Duodenal mucosa (tissue), 2 donors: ENCODE data around the gene SRSF3.
"Not testable (repeated sequence)": the region's sequence is repeated elsewhere in the genome, so short reads cannot be mapped to it uniquely, and the experiment has no call there.

ENCODE experiments used
- H3K27ac ChIP-seq: one replicate; pipeline ENCODE4 v1.7.0; 2013; ENCODE audit warnings: low read depth, low read length
- H3K27me3 ChIP-seq, 2 donors: one replicate each; pipeline ENCODE4 v1.7.0; 2013; ENCODE audit warnings: low read length in 2 of 2, control low read depth in 1 of 2; ENCODE audit not compliant: insufficient read depth in 2 of 2, control insufficient read depth in 1 of 2
- H3K36me3 ChIP-seq, 2 donors: one replicate each; pipeline ENCODE4 v1.7.0; 2013; ENCODE audit warnings: low read length in 2 of 2, control low read depth in 1 of 2; ENCODE audit not compliant: insufficient read depth in 2 of 2, control insufficient read depth in 1 of 2
- H3K4me1 ChIP-seq, 2 donors: one replicate each; pipeline ENCODE4 v1.7.0; 2013; ENCODE audit warnings: low read length in 2 of 2, control low read depth in 1 of 2; ENCODE audit not compliant: insufficient read depth in 2 of 2, control insufficient read depth in 1 of 2
- H3K4me3 ChIP-seq, 2 donors: one replicate each; pipeline ENCODE4 v1.7.0; 2013; ENCODE audit warnings: low read length in 2 of 2, low read depth in 1 of 2
- H3K9ac ChIP-seq, 2 donors: one replicate each; pipeline ENCODE4 v1.7.0; 2013; ENCODE audit warnings: low read length in 2 of 2, low read depth in 1 of 2
- H3K9me3 ChIP-seq, 2 donors: one replicate each; pipeline ENCODE4 v1.7.0; 2013; ENCODE audit warnings: low read length in 2 of 2, control low read depth in 1 of 2; ENCODE audit not compliant: control insufficient read depth in 1 of 2

The SRSF3 gene

DNA sequence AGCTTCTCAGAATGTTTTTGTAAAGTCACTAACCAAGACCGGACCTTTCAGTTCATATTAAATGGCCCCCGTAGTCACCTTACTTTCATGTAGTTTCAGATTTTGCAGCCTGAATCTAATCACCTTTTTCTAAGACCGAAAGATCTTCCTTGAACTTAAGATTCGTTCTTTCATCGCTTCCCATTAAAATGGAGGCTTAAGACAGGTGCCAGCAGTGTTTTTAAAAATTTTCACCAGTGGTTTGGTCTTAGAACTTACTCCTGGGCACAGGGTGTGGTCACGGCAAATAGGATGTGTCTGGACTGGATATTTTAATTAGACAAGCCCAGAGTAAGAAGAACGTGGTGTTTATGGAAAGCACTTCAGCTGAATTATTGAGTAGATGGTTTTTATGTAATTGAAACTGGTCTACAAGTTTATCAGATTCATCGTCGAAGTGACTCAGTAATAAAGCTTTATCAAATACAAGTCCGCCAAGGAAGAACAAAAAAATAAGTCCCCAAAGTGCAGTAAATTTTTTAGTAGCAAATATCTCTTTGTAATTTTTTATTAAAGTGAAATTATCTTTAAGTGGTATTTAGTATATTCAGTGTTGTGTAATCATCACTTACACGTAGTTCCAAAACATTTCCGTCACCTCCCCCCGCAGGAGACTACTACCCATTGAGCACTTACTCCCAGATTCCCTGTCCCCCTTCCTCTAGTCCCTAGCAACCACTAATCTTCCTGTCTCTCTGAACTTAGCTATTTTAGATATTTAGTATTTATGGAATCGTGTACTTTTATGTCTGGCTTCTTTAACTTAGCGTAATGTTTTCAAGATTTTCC is 868 bp downstream of the SRSF3 start:
- peak overlapping the region; percentile 95 for H3K27ac ChIP-seq
- H3K4me1 ChIP-seq = peaks cover 24 to 38% of the 10 kb centered on the region in 2 donors
- H3K27me3 ChIP-seq = no peaks in the 10 kb centered on the region
- peaks cover 23 to 30% of the 10 kb centered on the region in 2 donors for H3K36me3 ChIP-seq
- H3K4me3 ChIP-seq = peak overlapping the region; percentile 76 to 92
- no peaks in the 10 kb centered on the region for H3K9me3 ChIP-seq
- peak overlapping the region; percentile 70 to 96 for H3K9ac ChIP-seq

- H3K9me3 ChIP-seq = no peaks in the 10 kb centered on the region
- peaks cover 34 to 43% of the 10 kb centered on the region in 2 donors for H3K36me3 ChIP-seq
- H3K27ac ChIP-seq = no peak overlapping the region
- peak overlapping the region; percentile 70 to 96 for H3K9ac ChIP-seq
- peaks cover 31 to 48% of the 10 kb centered on the region in 2 donors for H3K4me1 ChIP-seq
- no peaks in the 10 kb centered on the region for H3K27me3 ChIP-seq
- H3K4me3 ChIP-seq = peak overlapping the region; percentile 76 to 92
Measured at GRCh38 chr6:36596356-36596755, 2.2 kb downstream of the SRSF3 start.

GRCh38 chr6:36597775-36598174 is 3.6 kb downstream of the SRSF3 start:
- peaks cover 44 to 57% of the 10 kb centered on the region in 2 donors for H3K4me1 ChIP-seq
- no peak overlapping the region for H3K27ac ChIP-seq
- H3K4me3 ChIP-seq = peak overlapping the region; percentile 76 to 92

GRCh38 chr6:36598326-36598725 is 4.2 kb downstream of the SRSF3 start:
- peak overlapping the region; percentile 65 to 92 for H3K4me3 ChIP-seq
- no peaks in the 10 kb centered on the region for H3K27me3 ChIP-seq
- peaks cover 50 to 61% of the 10 kb centered on the region in 2 donors for H3K36me3 ChIP-seq
- no peaks in the 10 kb centered on the region for H3K9me3 ChIP-seq
- H3K27ac ChIP-seq = no peak overlapping the region
- H3K9ac ChIP-seq = peak overlapping the region in 1 of 2 donors; percentile 45
- H3K4me1 ChIP-seq = peaks cover 49 to 57% of the 10 kb centered on the region in 2 donors

More at GRCh38 chr6:36597775-36598174, 3.6 kb downstream of the SRSF3 start:
- Histone ChIP-seq H3K36me3 (peaks cover 45 to 56% of the 10 kb centered on the region in 2 donors), H3K9me3 (no peaks in the 10 kb centered on the region), H3K9ac (peak overlapping the region in 1 of 2 donors; percentile 96), H3K27me3 (no peaks in the 10 kb centered on the region)

GRCh38 chr6:36598739-36599318 is 4.7 kb downstream of the SRSF3 start:
- Histone ChIP-seq H3K4me3 (peak overlapping the region; percentile 65 to 92), H3K9ac (peak overlapping the region; percentile 26 to 45), H3K27ac (no peak overlapping the region), H3K27me3 (no peaks in the 10 kb centered on the region), H3K9me3 (no peaks in the 10 kb centered on the region), H3K36me3 (peaks cover 55 to 66% of the 10 kb centered on the region in 2 donors), H3K4me1 (peaks cover 54 to 61% of the 10 kb centered on the region in 2 donors)

- Histone ChIP-seq H3K9me3 (no peaks in the 10 kb centered on the region), H3K9ac (no peak overlapping the region), H3K27ac (no peak overlapping the region), H3K36me3 (peaks cover 65 to 76% of the 10 kb centered on the region in 2 donors), H3K4me3 (peak overlapping the region; percentile 46 to 92), H3K27me3 (no peaks in the 10 kb centered on the region), H3K4me1 (peaks cover 64 to 69% of the 10 kb centered on the region in 2 donors)
Measured at GRCh38 chr6:36599791-36600209, 5.6 kb downstream of the SRSF3 start.

GRCh38 chr6:36600564-36601146 is 6.5 kb downstream of the SRSF3 start:
- Histone ChIP-seq H3K27me3 (no peaks in the 10 kb centered on the region), H3K4me1 (peaks cover 72 to 77% of the 10 kb centered on the region in 2 donors), H3K36me3 (peaks cover 68 to 84% of the 10 kb centered on the region in 2 donors), H3K4me3 (no peak overlapping the region), H3K9ac (no peak overlapping the region), H3K9me3 (no peaks in the 10 kb centered on the region), H3K27ac (no peak overlapping the region)

DNA sequence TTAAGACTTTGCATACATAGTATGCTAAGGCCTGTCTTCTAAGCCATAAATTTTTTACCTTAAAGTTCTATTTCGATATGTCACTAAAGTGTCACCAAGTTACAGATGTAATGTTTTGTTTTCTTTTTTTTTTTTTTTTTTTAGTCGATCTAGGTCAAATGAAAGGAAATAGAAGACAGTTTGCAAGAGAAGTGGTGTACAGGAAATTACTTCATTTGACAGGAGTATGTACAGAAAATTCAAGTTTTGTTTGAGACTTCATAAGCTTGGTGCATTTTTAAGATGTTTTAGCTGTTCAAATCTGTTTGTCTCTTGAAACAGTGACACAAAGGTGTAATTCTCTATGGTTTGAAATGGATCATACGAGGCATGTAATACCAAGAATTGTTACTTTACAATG is 7.7 kb downstream of the SRSF3 start:
- not testable (repeated sequence) for H3K9ac ChIP-seq, H3K4me3 ChIP-seq, H3K9me3 ChIP-seq, H3K27me3 ChIP-seq, H3K27ac ChIP-seq
- Histone ChIP-seq H3K36me3 (peaks cover 68 to 90% of the 10 kb centered on the region in 2 donors), H3K4me1 (peaks cover 80% of the 10 kb centered on the region in 2 donors)

- Histone ChIP-seq H3K27ac (no peak overlapping the region), H3K27me3 (no peaks in the 10 kb centered on the region), H3K9ac (no peak overlapping the region), H3K4me1 (peaks cover 80 to 89% of the 10 kb centered on the region in 2 donors), H3K4me3 (no peak overlapping the region), H3K36me3 (peaks cover 64 to 91% of the 10 kb centered on the region in 2 donors), H3K9me3 (no peaks in the 10 kb centered on the region)
Measured at GRCh38 chr6:36603222-36604089, 9.3 kb downstream of the SRSF3 start.
